H9 (cell line): ENCODE data around the gene F12. TPM values are rescaled to one million over a fixed set of nuclear protein-coding genes. Genes with fewer than 3 reads are reported as not detected.
A peak's percentile ranks its signal among the peaks of the same experiment; 100 is the strongest.

Experiments used
- DNase-seq: peaks from one replicate; pipeline ENCODE4 v3.0.0-alpha.2; 2017
- H2AFZ ChIP-seq: one replicate; pipeline ENCODE4 v1.6.1; 2013; ENCODE audit warnings: mild to moderate bottlenecking, low read length, control low read depth, moderate library complexity
- H2AK5ac ChIP-seq: 2 replicates; pipeline ENCODE4 v1.6.1; 2013; ENCODE audit warnings: low read length, control low read depth, mixed read lengths; ENCODE audit not compliant: insufficient read length
- H2BK120ac ChIP-seq: one replicate; pipeline ENCODE4 v1.6.1; 2013; ENCODE audit warnings: low read depth, mild to moderate bottlenecking, low read length, control low read depth, inconsistent platforms; ENCODE audit not compliant: poor library complexity, severe bottlenecking
- H2BK12ac ChIP-seq: 2 replicates; pipeline ENCODE4 v1.6.1; 2013; ENCODE audit warnings: low read length, control low read depth, mixed read lengths, low read depth; ENCODE audit not compliant: insufficient read length
- H2BK15ac ChIP-seq: 2 replicates; pipeline ENCODE4 v1.6.1; 2013; ENCODE audit warnings: low read depth, low read length, control low read depth
- H2BK20ac ChIP-seq: one replicate; pipeline ENCODE4 v1.6.1; 2013; ENCODE audit warnings: low read depth, mild to moderate bottlenecking, low read length, control low read depth, inconsistent platforms; ENCODE audit not compliant: poor library complexity, severe bottlenecking
- H2BK5ac ChIP-seq: 2 replicates; pipeline ENCODE4 v1.6.1; 2013; ENCODE audit warnings: low read length, control low read depth, mixed read lengths; ENCODE audit not compliant: insufficient read length
- H3K14ac ChIP-seq: 2 replicates; pipeline ENCODE4 v1.6.1; 2013; ENCODE audit warnings: low read length, control low read depth; ENCODE audit not compliant: insufficient read depth
- H3K18ac ChIP-seq: 2 replicates; pipeline ENCODE4 v1.6.1; 2013; ENCODE audit warnings: low read depth, mild to moderate bottlenecking, mixed read lengths, low read length, control low read depth; ENCODE audit not compliant: insufficient read length
- H3K23ac ChIP-seq: 2 replicates; pipeline ENCODE4 v1.6.1; 2013; ENCODE audit warnings: low read length, control low read depth, mixed read lengths, low read depth; ENCODE audit not compliant: insufficient read length
- H3K23me2 ChIP-seq: 2 replicates; pipeline ENCODE4 v1.6.1; 2013; ENCODE audit warnings: low read depth, mild to moderate bottlenecking, mixed read lengths, low read length, control low read depth; ENCODE audit not compliant: insufficient read length, poor library complexity, severe bottlenecking
- H3K27ac ChIP-seq: 2 replicates; pipeline ENCODE4 v1.5.1; 2013; ENCODE audit warnings: low read length, control low read depth, mixed read lengths, low read depth; ENCODE audit not compliant: insufficient read length
- H3K27me3 ChIP-seq: 2 replicates; pipeline ENCODE4 v1.6.1; 2013; ENCODE audit warnings: low read length, control low read depth, inconsistent platforms; ENCODE audit not compliant: insufficient read depth
- H3K4ac ChIP-seq: 2 replicates; pipeline ENCODE4 v1.6.1; 2013; ENCODE audit warnings: low read depth, mild to moderate bottlenecking, control low read depth, inconsistent platforms, low read length, moderate library complexity
- H3K4me1 ChIP-seq: 2 replicates; pipeline ENCODE4 v1.6.1; 2013; ENCODE audit warnings: low read length, control low read depth, inconsistent platforms; ENCODE audit not compliant: insufficient read depth
- H3K4me2 ChIP-seq: 2 replicates; pipeline ENCODE4 v1.6.1; 2013; ENCODE audit warnings: low read length, control low read depth, mixed read lengths; ENCODE audit not compliant: insufficient read length, insufficient read depth
- H3K56ac ChIP-seq: 2 replicates; pipeline ENCODE4 v1.6.1; 2013; ENCODE audit warnings: low read depth, mild to moderate bottlenecking, mixed read lengths, low read length, control low read depth; ENCODE audit not compliant: insufficient read length
- H3K79me1 ChIP-seq: 2 replicates; pipeline ENCODE4 v1.6.1; 2013; ENCODE audit warnings: low read depth, mild to moderate bottlenecking, moderate library complexity, low read length, control low read depth, inconsistent platforms; ENCODE audit not compliant: insufficient read depth, poor library complexity, severe bottlenecking
- H3K79me2 ChIP-seq: 2 replicates; pipeline ENCODE4 v1.6.1; 2013; ENCODE audit warnings: low read length, control low read depth, inconsistent platforms; ENCODE audit not compliant: insufficient read depth
- H3K9ac ChIP-seq: 2 replicates; pipeline ENCODE4 v1.6.1; 2013; ENCODE audit warnings: low read length, control low read depth, mixed read lengths; ENCODE audit not compliant: insufficient read length; ENCODE audit errors: extremely low read depth
- H3K9me3 ChIP-seq: one replicate; pipeline ENCODE4 v1.6.1; 2013; ENCODE audit warnings: low read depth, low read length, inconsistent platforms; ENCODE audit not compliant: control insufficient read depth
- H3T11ph ChIP-seq: one replicate; pipeline ENCODE4 v1.6.1; 2013; ENCODE audit warnings: mild to moderate bottlenecking, low read length, control low read depth, inconsistent platforms
- H4K20me1 ChIP-seq: one replicate; pipeline ENCODE4 v1.6.1; 2013; ENCODE audit not compliant: control insufficient read depth, insufficient read length, insufficient read depth
- H4K5ac ChIP-seq: 2 replicates; pipeline ENCODE4 v1.6.1; 2013; ENCODE audit warnings: low read depth, mild to moderate bottlenecking, mixed read lengths, low read length, control low read depth; ENCODE audit not compliant: insufficient read length
- H4K8ac ChIP-seq: replicated peaks from 2 replicates; pipeline ENCODE4 v1.6.1; 2013; ENCODE audit warnings: low read length, control low read depth, mixed read lengths, low read depth; ENCODE audit not compliant: insufficient read length
- H4K91ac ChIP-seq: 2 replicates; pipeline ENCODE4 v1.6.1; 2013; ENCODE audit warnings: low read depth, mild to moderate bottlenecking, moderate library complexity, mixed read lengths, low read length, control low read depth; ENCODE audit not compliant: insufficient read length
- H3K27ac Mint-ChIP-seq, 3 experiments: 2 replicates in 2 of 3; 3 replicates in 1 of 3; pipeline ENCODE4 v1.8.0; 2020 to 2021; ENCODE audit warnings: mixed read lengths in 3 of 3, mild to moderate bottlenecking in 1 of 3, moderate library complexity in 1 of 3
- H3K27me3 Mint-ChIP-seq: 2 replicates; pipeline ENCODE4 v1.8.0; 2021; ENCODE audit warnings: low read depth, mild to moderate bottlenecking, moderate library complexity, mixed read lengths
- H3K36me3 Mint-ChIP-seq, 3 experiments: 2 replicates in 2 of 3; 3 replicates in 1 of 3; pipeline ENCODE4 v1.8.0; 2020 to 2021; ENCODE audit warnings: low read depth in 3 of 3, mixed read lengths in 3 of 3; ENCODE audit not compliant: insufficient read depth in 1 of 3
- H3K4me1 Mint-ChIP-seq, 2 experiments: 2 replicates each; pipeline ENCODE4 v1.8.0; 2020; ENCODE audit warnings: mixed read lengths in 2 of 2
- H3K4me3 Mint-ChIP-seq, 2 experiments: 2 replicates in 1 of 2; 3 replicates in 1 of 2; pipeline ENCODE4 v1.8.0; 2020 to 2021; ENCODE audit warnings: mild to moderate bottlenecking in 2 of 2, mixed read lengths in 2 of 2, moderate library complexity in 1 of 2
- H3K9me3 Mint-ChIP-seq, 2 experiments: 2 replicates in 1 of 2; 3 replicates in 1 of 2; pipeline ENCODE4 v1.8.0; 2020; ENCODE audit warnings: mild to moderate bottlenecking in 2 of 2, mixed read lengths in 2 of 2, moderate library complexity in 1 of 2
- CTCF ChIP-seq: fragments of 200-600 bp; sonication (generic); conservative IDR thresholded peaks from 3 replicates; pipeline ENCODE4 v1.8.0; 2021; ENCODE audit warnings: antibody characterized with exemption, mild to moderate bottlenecking
- WGBS: extraction: QIAGEN DNeasy Blood & Tissue Kit; methylation state at CpG from one replicate; pipeline ENCODE4 v1.1.7; 2013; ENCODE audit warnings: missing lambda C conversion rate, low lambda C conversion rate, mixed read lengths; ENCODE audit not compliant: insufficient read length; ENCODE audit errors: extremely low coverage; 5-methylcytosine and 5-hydroxymethylcytosine counted together
- total RNA-seq: library from RNA; stranded (reverse); gene quantifications from 2 replicates; pipeline ENCODE4 v1.2.1, GENCODE V29; 2021

Gene F12
- total RNA-seq, 1 experiment from 2014 or later: 3.5 TPM

- peaks cover 15% of the 10 kb centered on the region; the same call in 1 of the 2 replicates for H3K4me1 ChIP-seq
- no peak for TF ChIP-seq CTCF
- no peak overlapping the region for H3K56ac ChIP-seq
- peak overlapping the region; percentile 31 for H3K4me2 ChIP-seq
- H3K4ac ChIP-seq: no peak overlapping the region
- H3K23me2 ChIP-seq: peaks cover 10% of the 10 kb centered on the region
- H2BK15ac ChIP-seq: no peak overlapping the region
- no peak for DNase-seq
- H3K79me1 ChIP-seq: no peaks in the 10 kb centered on the region
- no peak overlapping the region for H4K5ac ChIP-seq
- H3K4me3 Mint-ChIP-seq: peak overlapping the region; percentile 76 to 90
- H3K27ac ChIP-seq: peak overlapping the region; percentile 16
- H2AFZ ChIP-seq: no peak overlapping the region
- no peaks in the 10 kb centered on the region for H3K9me3 ChIP-seq
- H3K27me3 Mint-ChIP-seq: peaks cover 37% of the 10 kb centered on the region
- no peaks in the 10 kb centered on the region for H3K79me2 ChIP-seq
- peak overlapping the region; percentile 14; the same call in 1 of the 2 replicates for H3K14ac ChIP-seq
- no peak overlapping the region for H2BK5ac ChIP-seq
- no CpG with 5 or more reads among the region's 14 CpGs for whole genome bisulfite sequencing
- no peaks in the 10 kb centered on the region; a peak in 1 of 5 replicates for H3K9me3 Mint-ChIP-seq
- H2BK120ac ChIP-seq: no peak overlapping the region
- H2AK5ac ChIP-seq: no peak overlapping the region
- H3K9ac ChIP-seq: no peak overlapping the region
- H2BK12ac ChIP-seq: no peak overlapping the region
- no peaks in the 10 kb centered on the region for H4K20me1 ChIP-seq
- H2BK20ac ChIP-seq: no peak overlapping the region
- no peak overlapping the region for H4K91ac ChIP-seq
- peaks cover 8 to 10% (median 8%) of the 10 kb centered on the region in 3 experiments for H3K36me3 Mint-ChIP-seq
- no peak overlapping the region for H3T11ph ChIP-seq
- no peaks in the 10 kb centered on the region; the same call in 1 of the 2 replicates for H3K27me3 ChIP-seq
- H4K8ac ChIP-seq: no peak overlapping the region
- peak overlapping the region; percentile 21 to 96 (median 95); a peak in 6 of 7 replicates for H3K27ac Mint-ChIP-seq
- H3K18ac ChIP-seq: peak overlapping the region; percentile 0
- no peak overlapping the region for H3K23ac ChIP-seq
- H3K4me1 Mint-ChIP-seq: peaks cover 40 to 66% of the 10 kb centered on the region in 2 experiments
Observed at GRCh38 chr5:177365845-177366527, 43.4 kb downstream of the F12 start.
